Activated CD8-positive, alpha-beta T cell treated with anti-CD3 and anti-CD28 coated beads for 36 hours (primary cell): ENCODE data around the gene SLC26A1. TPM values are rescaled to one million over a fixed set of nuclear protein-coding genes. Genes with fewer than 3 reads are reported as not detected.

ENCODE experiments used
- ATAC-seq: fragments of 200-7000 bp; cut with Tn5 transposase; one replicate; pipeline ENCODE4 v1.10.0; 2021; ENCODE audit warnings: mild to moderate bottlenecking, moderate library complexity
- CTCF ChIA-PET: fragments of 350-600 bp; sonication (Branson Sonifier 250); formaldehyde crosslinking; loops from one replicate; lab custom pipeline; 2021; ENCODE audit warnings: antibody characterized with exemption; lab: Charles Lee
- POLR2A ChIA-PET: fragments of 350-600 bp; sonication (Branson Sonifier 250); formaldehyde crosslinking; loops from one replicate; lab custom pipeline; 2021; ENCODE audit warnings: antibody characterized with exemption; lab: Charles Lee
- DNase-seq: peaks from one replicate; pipeline ENCODE4 v3.0.0-alpha.2; 2020
- H3K27ac Mint-ChIP-seq: one replicate; pipeline ENCODE4 v1.8.0; 2021; ENCODE audit warnings: mild to moderate bottlenecking, mixed read lengths
- H3K27me3 Mint-ChIP-seq: one replicate; pipeline ENCODE4 v1.8.0; 2021; ENCODE audit warnings: mixed read lengths
- H3K36me3 Mint-ChIP-seq: one replicate; pipeline ENCODE4 v1.8.0; 2021; ENCODE audit warnings: low read depth, mixed read lengths
- H3K4me1 Mint-ChIP-seq: one replicate; pipeline ENCODE4 v1.8.0; 2021; ENCODE audit warnings: low read depth, mixed read lengths
- H3K4me3 Mint-ChIP-seq: one replicate; pipeline ENCODE4 v1.8.0; 2021; ENCODE audit warnings: mild to moderate bottlenecking, moderate library complexity, mixed read lengths
- H3K9me3 Mint-ChIP-seq: one replicate; pipeline ENCODE4 v1.8.0; 2021; ENCODE audit warnings: mixed read lengths
- intact Hi-C: fragments of 100-400 bp; cut with micrococcal nuclease; formaldehyde crosslinking; loops from one replicate; pipeline ENCODE4 v1.10.0; 2022
- total RNA-seq, 2 experiments: library from RNA; stranded (reverse); gene quantifications; one replicate each; pipeline ENCODE4 v1.2.3, GENCODE V29; 2021
- TF ChIP-seq, protein P1 (sequence below): fragments of 200-600 bp; IDR thresholded peaks from one replicate; pipeline ENCODE4 v1.8.0; 2022; ENCODE audit warnings: antibody characterized with exemption, mild to moderate bottlenecking

SLC26A1 gene
- total RNA-seq, 2 experiments from 2014 or later: 0.27 TPM; not detected in 1

- TF ChIP-seq, protein P1, sequence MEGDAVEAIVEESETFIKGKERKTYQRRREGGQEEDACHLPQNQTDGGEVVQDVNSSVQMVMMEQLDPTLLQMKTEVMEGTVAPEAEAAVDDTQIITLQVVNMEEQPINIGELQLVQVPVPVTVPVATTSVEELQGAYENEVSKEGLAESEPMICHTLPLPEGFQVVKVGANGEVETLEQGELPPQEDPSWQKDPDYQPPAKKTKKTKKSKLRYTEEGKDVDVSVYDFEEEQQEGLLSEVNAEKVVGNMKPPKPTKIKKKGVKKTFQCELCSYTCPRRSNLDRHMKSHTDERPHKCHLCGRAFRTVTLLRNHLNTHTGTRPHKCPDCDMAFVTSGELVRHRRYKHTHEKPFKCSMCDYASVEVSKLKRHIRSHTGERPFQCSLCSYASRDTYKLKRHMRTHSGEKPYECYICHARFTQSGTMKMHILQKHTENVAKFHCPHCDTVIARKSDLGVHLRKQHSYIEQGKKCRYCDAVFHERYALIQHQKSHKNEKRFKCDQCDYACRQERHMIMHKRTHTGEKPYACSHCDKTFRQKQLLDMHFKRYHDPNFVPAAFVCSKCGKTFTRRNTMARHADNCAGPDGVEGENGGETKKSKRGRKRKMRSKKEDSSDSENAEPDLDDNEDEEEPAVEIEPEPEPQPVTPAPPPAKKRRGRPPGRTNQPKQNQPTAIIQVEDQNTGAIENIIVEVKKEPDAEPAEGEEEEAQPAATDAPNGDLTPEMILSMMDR: no peak
- H3K36me3 Mint-ChIP-seq: no peaks in the 10 kb centered on the region
- no peaks in the 10 kb centered on the region for H3K27me3 Mint-ChIP-seq
- H3K4me1 Mint-ChIP-seq: peaks cover 13% of the 10 kb centered on the region
- H3K4me3 Mint-ChIP-seq: no peak overlapping the region
- no peak for ATAC-seq
- intact Hi-C loops: no loop called here
- DNase-seq: no peak
- ChIA-PET POLR2A (no interaction called here), CTCF (no interaction called here)
- H3K27ac Mint-ChIP-seq: no peak overlapping the region
- H3K9me3 Mint-ChIP-seq: no peaks in the 10 kb centered on the region
Measured at GRCh38 chr4:968621-969394, 24.4 kb downstream of the SLC26A1 start.

DNA sequence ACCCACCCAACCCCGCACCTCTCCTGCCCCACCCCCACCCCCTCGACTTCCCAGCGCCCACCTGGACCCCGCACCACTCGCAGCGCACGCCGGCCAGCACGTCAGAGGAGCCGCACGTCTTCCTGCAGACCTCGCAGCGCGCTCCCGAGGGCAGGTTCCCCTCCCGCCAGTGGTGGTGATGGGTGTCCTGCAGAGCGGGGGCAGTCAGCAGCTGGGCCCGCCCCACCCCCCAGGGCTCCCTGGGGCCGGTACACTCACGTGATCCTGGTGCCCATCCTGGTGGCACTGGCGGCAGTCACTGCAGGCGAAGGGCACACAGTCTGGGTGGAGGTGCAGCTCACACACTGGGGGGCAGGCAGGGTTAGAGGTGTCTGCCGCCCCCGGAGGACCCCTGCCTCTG lies 25.0 kb downstream of the SLC26A1 start:
- Mint-ChIP-seq H3K27me3 (no peaks in the 10 kb centered on the region), H3K9me3 (no peaks in the 10 kb centered on the region), H3K27ac (no peak overlapping the region), H3K36me3 (no peaks in the 10 kb centered on the region), H3K4me1 (peaks cover 13% of the 10 kb centered on the region), H3K4me3 (no peak overlapping the region)
- ChIA-PET CTCF (no interaction called here), POLR2A (no interaction called here)
- intact Hi-C loops: no loop called here
- DNase-seq (no peak), ATAC-seq (no peak)
- TF ChIP-seq, protein P1: no peak

- DNase-seq (no peak), ATAC-seq (no peak)
- POLR2A ChIA-PET: no interaction called here
- CTCF ChIA-PET: no interaction called here
- H3K4me3 Mint-ChIP-seq: no peak overlapping the region
- H3K4me1 Mint-ChIP-seq: peaks cover 13% of the 10 kb centered on the region
- no peaks in the 10 kb centered on the region for H3K36me3 Mint-ChIP-seq
- intact Hi-C loops: no loop called here
- H3K27me3 Mint-ChIP-seq: no peaks in the 10 kb centered on the region
- no peaks in the 10 kb centered on the region for H3K9me3 Mint-ChIP-seq
- TF ChIP-seq, protein P1: no peak
- H3K27ac Mint-ChIP-seq: no peak overlapping the region
Measured at GRCh38 chr4:967113-968104, 25.8 kb downstream of the SLC26A1 start.

DNA sequence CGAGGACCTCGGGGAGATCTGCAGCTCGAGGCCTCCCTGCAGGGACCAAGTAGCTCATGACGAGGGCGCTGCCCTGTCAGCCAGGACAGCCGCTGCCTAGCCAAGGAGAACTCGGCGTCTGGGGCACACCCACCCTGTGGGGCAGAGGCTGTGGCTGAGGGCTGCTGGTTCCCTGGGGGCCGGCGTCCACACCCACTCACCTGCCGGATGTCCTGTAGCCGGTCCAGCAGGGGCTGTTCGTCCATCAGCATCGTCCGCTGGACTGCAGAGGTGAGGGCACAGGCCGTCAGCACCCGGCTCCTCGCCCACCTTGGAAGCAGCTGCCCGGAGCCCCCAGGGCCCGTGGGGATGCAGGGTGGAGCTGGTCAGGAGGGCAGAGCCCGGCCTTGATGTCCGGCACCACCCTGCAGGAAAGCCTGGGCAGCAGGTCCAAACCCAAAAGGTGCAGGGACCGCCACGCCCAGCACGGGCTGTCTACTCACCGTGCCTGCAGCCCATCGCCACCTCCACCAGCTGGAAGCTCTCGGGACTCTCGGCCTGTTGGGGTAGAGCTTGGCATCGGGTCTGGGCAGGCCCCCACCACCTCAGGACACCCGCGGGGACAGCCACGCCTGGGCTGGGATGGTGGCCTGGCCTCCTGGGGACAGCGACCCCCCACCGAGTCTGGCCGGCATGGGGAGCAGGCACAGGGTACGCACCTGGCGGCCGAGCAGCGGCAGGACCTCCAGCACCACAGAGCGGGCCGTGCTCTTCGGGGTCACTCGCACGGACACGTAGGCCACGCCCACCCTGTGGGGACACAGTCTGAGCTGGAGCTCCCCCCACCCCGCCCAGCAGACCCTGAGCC lies 26.7 kb downstream of the SLC26A1 start:
- H3K27me3 Mint-ChIP-seq: no peaks in the 10 kb centered on the region
- TF ChIP-seq, protein P1: no peak

More for the DNA sequence above, 26.7 kb downstream of the SLC26A1 start:
- DNase-seq (no peak), ATAC-seq (no peak)
- intact Hi-C loops: no loop called here
- Mint-ChIP-seq H3K36me3 (no peaks in the 10 kb centered on the region), H3K9me3 (no peaks in the 10 kb centered on the region), H3K27ac (no peak overlapping the region), H3K4me3 (no peak overlapping the region), H3K4me1 (peaks cover 10% of the 10 kb centered on the region)
- ChIA-PET POLR2A (no interaction called here), CTCF (no interaction called here)
